Lower leg skin (tissue), 3 donors: Measurements from ENCODE around the gene MAN2A1.

Experiments used
- POLR2A ChIP-seq, 2 donors: fragments of 450-650 bp; IDR thresholded peaks; one replicate each; pipeline ENCODE4 v1.6.1; 2016 to 2017; ENCODE audit warnings: antibody characterized with exemption in 2 of 2, mild to moderate bottlenecking in 1 of 2, moderate library complexity in 1 of 2
- TF ChIP-seq, protein P1 (sequence below), 3 donors: fragments of 450-650 bp; IDR thresholded peaks; one replicate each; pipeline ENCODE4 v1.5.1; 2016; ENCODE audit warnings: antibody characterized with exemption in 3 of 3, mild to moderate bottlenecking in 3 of 3, moderate library complexity in 2 of 3

DNA sequence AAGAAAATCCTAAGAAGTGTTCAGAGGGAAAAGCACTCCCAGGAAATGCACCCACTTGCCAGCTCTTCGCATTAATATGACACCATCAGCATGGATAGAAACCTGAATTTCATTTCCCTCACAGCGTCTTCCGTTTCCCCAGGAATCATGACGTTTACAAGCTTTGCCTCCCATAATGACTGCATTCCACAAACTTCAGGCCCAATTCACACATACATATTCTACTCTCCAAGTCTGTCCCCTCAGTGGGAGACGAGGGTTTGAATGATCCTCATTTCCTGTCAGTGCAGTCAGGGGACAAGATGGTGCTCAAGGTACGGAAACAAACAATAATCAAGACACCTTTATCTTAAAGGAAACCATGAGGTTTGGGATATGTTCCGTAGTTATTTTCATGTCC, 44.9 kb upstream of the MAN2A1 start:
- TF ChIP-seq, protein P1, sequence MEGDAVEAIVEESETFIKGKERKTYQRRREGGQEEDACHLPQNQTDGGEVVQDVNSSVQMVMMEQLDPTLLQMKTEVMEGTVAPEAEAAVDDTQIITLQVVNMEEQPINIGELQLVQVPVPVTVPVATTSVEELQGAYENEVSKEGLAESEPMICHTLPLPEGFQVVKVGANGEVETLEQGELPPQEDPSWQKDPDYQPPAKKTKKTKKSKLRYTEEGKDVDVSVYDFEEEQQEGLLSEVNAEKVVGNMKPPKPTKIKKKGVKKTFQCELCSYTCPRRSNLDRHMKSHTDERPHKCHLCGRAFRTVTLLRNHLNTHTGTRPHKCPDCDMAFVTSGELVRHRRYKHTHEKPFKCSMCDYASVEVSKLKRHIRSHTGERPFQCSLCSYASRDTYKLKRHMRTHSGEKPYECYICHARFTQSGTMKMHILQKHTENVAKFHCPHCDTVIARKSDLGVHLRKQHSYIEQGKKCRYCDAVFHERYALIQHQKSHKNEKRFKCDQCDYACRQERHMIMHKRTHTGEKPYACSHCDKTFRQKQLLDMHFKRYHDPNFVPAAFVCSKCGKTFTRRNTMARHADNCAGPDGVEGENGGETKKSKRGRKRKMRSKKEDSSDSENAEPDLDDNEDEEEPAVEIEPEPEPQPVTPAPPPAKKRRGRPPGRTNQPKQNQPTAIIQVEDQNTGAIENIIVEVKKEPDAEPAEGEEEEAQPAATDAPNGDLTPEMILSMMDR (IDR thresholded peaks at IDR 0.05), result no peak
- TF ChIP-seq POLR2A (IDR thresholded peaks at IDR 0.05), result no peak
